ENCODE measurements around the gene SLC38A10.

Gene SLC38A10

DNA sequence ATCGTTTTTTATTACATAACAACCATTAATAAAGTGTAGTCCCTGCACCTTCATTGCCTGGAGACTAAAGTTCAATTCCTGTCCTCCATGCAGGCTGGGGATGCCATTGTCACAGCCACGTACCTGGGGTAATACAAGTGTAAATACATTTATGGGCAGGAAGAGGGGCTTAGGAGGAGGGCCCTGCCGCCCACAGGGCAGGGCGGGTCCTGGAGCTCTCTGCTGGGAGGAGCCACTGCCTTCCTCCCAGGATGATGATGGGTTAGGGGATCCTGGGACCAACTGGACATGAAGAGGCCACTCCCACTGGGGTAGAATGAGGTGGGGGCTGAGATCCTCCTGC lies 44.1 kb upstream of the SLC38A10 start:
- DNase-seq (ENCODE audit: extremely low spot score) = no peak
- POLR2A ChIA-PET = no interaction called here
- CTCF ChIA-PET = no interaction called here
- TF ChIP-seq, protein P1, sequence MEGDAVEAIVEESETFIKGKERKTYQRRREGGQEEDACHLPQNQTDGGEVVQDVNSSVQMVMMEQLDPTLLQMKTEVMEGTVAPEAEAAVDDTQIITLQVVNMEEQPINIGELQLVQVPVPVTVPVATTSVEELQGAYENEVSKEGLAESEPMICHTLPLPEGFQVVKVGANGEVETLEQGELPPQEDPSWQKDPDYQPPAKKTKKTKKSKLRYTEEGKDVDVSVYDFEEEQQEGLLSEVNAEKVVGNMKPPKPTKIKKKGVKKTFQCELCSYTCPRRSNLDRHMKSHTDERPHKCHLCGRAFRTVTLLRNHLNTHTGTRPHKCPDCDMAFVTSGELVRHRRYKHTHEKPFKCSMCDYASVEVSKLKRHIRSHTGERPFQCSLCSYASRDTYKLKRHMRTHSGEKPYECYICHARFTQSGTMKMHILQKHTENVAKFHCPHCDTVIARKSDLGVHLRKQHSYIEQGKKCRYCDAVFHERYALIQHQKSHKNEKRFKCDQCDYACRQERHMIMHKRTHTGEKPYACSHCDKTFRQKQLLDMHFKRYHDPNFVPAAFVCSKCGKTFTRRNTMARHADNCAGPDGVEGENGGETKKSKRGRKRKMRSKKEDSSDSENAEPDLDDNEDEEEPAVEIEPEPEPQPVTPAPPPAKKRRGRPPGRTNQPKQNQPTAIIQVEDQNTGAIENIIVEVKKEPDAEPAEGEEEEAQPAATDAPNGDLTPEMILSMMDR (IDR thresholded peaks at IDR 0.05; ENCODE audit: control extremely low read depth, extremely low read depth, low read depth, missing control alignments) = no peak

- no peak for DNase-seq (ENCODE audit: extremely low spot score)
- TF ChIP-seq, protein P1 (IDR thresholded peaks at IDR 0.05; ENCODE audit: control extremely low read depth, extremely low read depth, low read depth, missing control alignments) = no peak
- ChIA-PET CTCF (no interaction called here), POLR2A (no interaction called here)
These were observed 43.4 kb upstream of the SLC38A10 start for GRCh38 chr17:81338274-81339190.

- TF ChIP-seq, protein P1 (IDR thresholded peaks at IDR 0.05; ENCODE audit: control extremely low read depth, extremely low read depth, low read depth, missing control alignments) = no peak
- DNase-seq (ENCODE audit: extremely low spot score) = no peak
- ChIA-PET POLR2A (no interaction called here), CTCF (no interaction called here)
These were observed 42.4 kb upstream of the SLC38A10 start for GRCh38 chr17:81337476-81337879.

GRCh38 chr17:81336930-81337325 lies 41.8 kb upstream of the SLC38A10 start:
- TF ChIP-seq, protein P1 (IDR thresholded peaks at IDR 0.05; ENCODE audit: control extremely low read depth, extremely low read depth, low read depth, missing control alignments) = no peak
- POLR2A ChIA-PET = no interaction called here
- CTCF ChIA-PET = no interaction called here
- DNase-seq (ENCODE audit: extremely low spot score) = no peak

- POLR2A ChIA-PET = no interaction called here
- CTCF ChIA-PET = interaction anchor here (1.0 kb wide), 1 partner anchor 15 kb away, joined by 3 read pairs; no protein-coding TSS in a partner anchor
These were observed 41.3 kb upstream of the SLC38A10 start for GRCh38 chr17:81336296-81336929.

GRCh38 chr17:81335773-81336157 lies 40.7 kb upstream of the SLC38A10 start:
- ChIA-PET CTCF (interaction anchor here (1.0 kb wide), 1 partner anchor 14 kb away, joined by 3 read pairs; no protein-coding TSS in a partner anchor), POLR2A (no interaction called here)
- TF ChIP-seq, protein P1 (IDR thresholded peaks at IDR 0.05; ENCODE audit: control extremely low read depth, extremely low read depth, low read depth, missing control alignments) = no peak
- DNase-seq (ENCODE audit: extremely low spot score) = no peak

More at GRCh38 chr17:81336296-81336929, 41.3 kb upstream of the SLC38A10 start:
- no peak for DNase-seq (ENCODE audit: extremely low spot score)
- TF ChIP-seq, protein P1 (IDR thresholded peaks at IDR 0.05; ENCODE audit: control extremely low read depth, extremely low read depth, low read depth, missing control alignments) = no peak
